ENCODE data around the gene ADAM12.
"Not testable (repeated sequence)": the region's sequence is repeated elsewhere in the genome, so short reads cannot be mapped to it uniquely, and the experiment has no call there.

Gene ADAM12

DNA sequence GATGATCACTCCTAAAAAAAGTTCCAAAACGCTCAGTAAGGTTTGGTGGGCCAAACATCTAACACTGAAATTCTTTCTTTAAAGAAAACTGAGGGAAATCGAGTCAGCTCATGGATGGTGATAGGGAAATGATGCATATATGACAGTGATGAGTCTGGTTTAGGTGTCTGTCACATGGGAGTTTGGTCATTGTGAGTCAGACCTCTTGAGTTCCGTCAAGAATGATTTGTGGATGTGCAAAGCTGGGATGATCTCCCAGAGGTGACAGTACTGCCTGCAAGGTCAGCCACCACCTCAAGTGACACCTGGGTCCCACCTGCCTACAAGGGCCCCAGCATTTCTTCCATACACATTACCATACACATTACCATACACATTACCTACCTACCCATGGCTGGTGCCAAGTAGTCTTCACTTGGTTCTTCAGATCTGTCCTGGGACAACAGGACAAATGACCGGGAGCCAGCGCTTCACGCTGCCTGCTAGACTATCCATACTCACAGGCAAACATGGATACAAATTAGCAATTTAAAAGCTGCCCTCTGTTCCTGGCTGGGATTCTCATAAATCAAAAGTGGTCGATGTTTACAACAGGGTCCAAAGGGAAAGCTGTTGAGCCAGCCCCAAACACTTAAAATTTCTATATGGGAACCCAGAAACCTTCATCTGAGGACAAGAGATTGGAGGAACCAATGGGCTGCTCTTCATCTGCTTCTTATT lies 128.4 kb downstream of the ADAM12 start:
- no peak for DNase-seq

DNA sequence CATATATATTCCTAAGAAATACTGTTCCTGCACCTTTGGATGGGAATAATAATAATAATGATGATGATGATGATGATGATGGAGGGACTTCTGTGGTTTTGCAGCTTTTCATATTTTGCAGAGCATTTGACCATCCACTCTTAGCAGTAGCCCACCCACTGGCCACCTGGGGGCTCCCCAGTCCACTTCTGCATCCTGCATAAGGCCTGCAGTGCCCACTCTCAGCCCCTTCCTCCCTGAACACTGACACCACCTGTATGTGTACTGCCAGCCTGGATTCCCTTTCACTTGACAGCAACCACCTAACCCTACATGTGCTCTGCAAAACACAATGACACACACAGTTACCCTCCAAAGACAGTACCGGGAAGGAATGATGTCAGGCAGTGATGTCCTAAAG lies 131.4 kb downstream of the ADAM12 start:
- no peak for DNase-seq

GRCh38 chr10:126255313-126255712 lies 133.0 kb downstream of the ADAM12 start:
- no peak for DNase-seq

GRCh38 chr10:126253611-126253998 lies 134.7 kb downstream of the ADAM12 start:
- DNase-seq = no peak

DNA sequence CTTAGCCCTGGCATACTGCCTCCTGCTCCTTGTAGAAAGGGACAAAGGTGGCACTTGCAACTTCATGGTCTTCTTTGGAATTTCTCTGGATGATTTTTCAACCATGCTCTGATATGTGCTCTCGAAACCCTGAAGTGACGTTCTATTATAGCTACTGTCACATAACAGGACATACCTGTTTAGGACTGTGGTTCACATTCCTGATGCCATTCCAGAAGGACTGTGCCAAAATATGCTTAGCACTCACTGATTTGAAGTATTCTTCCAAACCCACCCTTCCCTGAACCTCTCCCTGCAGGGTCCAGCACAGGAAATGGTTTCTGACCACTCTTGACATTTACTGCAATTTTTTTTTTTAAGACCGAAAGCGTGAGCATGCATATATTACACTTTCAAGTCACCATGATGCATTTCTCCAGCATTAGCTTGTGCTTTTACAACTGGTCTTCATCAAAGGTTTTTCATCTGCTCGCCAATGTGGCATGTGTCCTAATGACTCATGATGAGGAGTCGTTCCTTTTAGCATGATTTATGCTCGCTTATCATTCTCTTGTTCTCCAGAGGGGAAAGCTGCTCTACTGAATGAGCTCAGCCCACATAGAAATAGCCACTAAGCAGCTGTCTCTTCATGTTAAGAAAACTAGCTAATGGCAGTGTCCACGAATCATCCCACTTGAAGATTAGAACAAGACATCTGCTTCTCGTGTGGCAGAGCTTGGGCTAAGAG lies 135.2 kb downstream of the ADAM12 start:
- DNase-seq = no peak

- no peak for DNase-seq
These were observed 136.4 kb downstream of the ADAM12 start for GRCh38 chr10:126251778-126252407.

DNA sequence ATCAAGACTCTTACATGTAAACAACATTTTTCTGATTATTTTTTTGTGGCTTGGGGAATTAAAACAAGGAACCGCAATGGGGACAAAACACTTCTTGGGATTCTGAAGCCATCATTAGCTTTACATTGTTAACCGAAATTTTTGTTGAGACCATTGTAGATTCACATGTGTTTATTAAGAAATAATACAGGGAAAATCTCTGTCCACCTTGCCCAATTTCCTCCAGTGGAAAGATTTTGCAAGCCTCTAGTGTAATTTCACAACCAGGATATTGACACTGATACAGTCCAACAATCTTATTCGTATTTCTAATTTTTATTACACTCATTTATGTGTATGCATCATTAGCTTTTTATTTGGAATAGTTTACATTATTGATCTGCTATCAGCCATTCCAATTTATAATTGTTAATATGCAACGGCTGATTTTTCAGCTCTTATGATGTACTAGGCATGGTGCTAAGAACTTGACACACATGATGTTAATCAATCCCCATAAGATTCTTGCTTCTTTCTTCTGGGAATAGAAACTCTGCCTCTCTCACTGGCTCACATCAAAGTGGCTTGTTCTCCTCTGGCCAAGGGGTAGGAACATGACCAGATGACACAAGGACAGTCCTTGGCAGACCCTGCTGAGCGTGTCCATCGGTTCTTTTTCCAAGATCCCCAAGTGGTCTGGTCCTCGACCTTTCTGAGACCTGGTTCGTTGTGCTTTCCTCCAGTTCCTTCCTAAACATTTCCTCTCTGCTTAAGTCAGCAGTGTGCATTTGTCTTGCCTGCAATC lies 137.6 kb downstream of the ADAM12 start:
- no peak for DNase-seq

DNA sequence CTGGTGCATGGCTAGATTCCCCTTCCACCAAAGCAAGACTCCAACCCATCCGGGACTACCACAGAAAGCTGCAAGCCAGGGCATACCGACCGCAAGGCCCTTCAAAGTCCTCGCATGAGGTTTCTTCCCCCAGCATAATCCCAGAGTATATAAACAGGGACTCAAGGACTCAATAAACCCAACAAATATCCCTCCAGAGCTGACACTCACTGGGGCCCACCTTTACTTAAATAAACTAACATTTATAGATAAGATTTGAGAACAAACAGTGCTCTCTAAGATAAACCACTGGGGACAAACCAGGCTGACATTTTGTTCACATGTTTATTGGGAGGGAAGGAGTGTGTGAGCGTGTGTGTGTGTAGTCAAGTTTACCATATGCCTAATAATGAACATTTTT lies 138.2 kb downstream of the ADAM12 start:
- DNase-seq = no peak

- DNase-seq = peak; percentile 46
These were observed 140.8 kb downstream of the ADAM12 start for GRCh38 chr10:126247446-126247975.

- DNase-seq = not testable (repeated sequence)
These were observed 141.9 kb downstream of the ADAM12 start for GRCh38 chr10:126246396-126246795.

GRCh38 chr10:126245501-126245900 lies 142.8 kb downstream of the ADAM12 start:
- DNase-seq = no peak

- no peak for DNase-seq
These were observed 144.3 kb downstream of the ADAM12 start for GRCh38 chr10:126243971-126244370.

- no peak for DNase-seq
These were observed 145.0 kb downstream of the ADAM12 start for GRCh38 chr10:126243306-126243705.

DNA sequence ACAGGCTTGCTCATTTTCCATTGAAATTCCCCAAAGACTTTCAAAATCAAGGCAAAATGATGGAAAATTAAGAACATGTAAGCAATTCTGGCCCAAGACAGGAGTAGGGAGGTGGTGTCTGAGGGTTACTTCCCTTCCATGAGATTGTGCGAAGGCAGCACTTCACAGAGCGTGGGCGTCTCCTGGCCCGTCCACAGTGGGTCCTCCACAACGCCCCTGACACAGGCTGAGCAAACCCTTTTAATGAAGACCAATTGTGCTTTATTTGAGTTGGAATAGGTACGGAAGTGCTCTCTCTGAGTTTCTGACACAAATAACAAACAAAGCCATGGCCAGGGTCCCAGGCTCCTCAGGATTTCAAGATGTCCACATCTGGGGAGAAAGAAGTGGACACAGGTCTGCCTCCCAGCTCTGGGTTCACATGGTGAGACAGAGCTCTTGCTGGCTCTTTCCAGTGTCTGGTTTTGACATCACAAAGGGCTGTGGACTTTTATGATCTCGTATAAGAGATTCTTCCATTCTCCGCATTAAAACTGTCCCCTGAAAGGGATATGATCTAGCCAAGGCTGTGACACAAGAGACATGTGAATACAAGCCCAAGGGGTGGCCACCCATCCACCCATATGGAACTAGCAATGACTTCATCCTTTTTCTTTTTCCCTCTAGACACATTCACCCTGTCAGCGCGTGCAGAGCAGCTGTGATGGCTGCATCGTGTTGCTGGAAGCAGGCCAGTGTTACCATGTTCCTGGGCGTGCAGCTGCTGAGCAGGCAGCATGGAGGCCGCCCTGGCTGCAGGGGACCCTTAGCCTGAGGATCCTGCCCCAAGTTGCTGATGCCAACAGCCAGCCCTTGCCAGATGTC lies 145.6 kb downstream of the ADAM12 start:
- DNase-seq = no peak

GRCh38 chr10:126240483-126240882 lies 147.8 kb downstream of the ADAM12 start:
- no peak for DNase-seq

GRCh38 chr10:126239844-126240243 lies 148.4 kb downstream of the ADAM12 start:
- DNase-seq = no peak

DNA sequence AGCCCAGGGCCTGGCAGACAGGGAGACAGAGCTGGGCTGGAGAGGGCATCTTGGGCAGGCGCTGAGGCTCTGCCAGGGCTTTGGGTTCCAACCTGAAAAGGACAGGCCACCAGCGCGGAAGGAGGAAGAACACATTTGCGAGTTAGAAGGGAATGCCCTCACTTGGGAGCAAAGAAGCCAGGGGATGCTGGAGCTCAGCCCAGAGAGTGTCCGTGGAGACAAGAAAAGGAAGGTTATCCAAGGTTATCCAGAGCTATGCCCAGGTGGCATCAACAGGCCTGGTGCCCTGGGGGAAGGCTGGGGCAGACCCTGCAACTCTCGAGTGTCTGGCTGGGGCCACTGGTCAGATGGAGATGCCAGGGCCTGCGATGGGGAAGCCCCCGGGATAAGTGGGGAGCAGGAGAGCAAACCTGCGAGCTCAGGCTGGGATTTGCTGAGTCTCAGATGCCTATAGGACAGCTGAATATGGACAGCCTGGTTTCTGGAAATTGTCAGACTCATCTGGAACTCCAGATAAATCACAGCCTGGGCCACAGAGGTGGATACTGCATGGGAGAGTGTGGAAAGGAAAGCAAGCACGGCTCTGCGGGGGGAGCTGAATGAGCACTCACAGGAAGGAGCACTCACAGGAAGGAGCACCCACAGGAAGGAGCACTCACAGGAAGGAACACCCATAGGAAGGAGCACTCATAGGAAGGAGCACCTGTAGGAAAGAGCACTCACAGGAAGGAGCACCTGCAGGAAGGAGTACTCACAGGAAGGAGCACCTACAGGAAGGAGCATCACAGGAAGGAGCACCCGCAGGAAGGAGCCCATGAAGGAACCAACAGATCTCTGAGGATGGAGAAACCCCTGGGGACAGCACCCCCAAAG lies 152.1 kb downstream of the ADAM12 start:
- no peak for DNase-seq

GRCh38 chr10:126235091-126235978 lies 152.9 kb downstream of the ADAM12 start:
- no peak for DNase-seq

DNA sequence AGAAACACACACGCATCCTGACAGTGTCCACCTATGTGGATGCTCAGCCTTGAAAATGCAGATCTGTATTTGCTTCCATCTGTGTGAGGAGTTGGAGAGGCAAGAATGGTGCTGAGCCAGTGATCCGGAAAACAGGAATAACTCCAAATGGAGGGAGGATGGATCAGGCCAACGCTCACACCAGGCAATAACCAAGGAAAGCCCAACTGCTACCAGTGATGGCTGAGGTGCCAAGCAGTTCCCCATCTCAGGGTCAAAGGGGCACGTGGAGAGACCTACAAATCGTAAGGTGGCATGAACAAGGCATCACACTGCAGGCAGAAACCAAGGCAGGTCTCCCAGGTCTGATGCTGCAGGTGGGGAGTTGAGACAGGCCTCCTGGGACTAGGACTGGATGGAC lies 153.6 kb downstream of the ADAM12 start:
- no peak for DNase-seq

All from GOT3 (cell line).